ENCODE data around the gene STRIT1.
A peak's percentile ranks its signal among the peaks of the same experiment; 100 is the strongest.

Gene STRIT1

DNA sequence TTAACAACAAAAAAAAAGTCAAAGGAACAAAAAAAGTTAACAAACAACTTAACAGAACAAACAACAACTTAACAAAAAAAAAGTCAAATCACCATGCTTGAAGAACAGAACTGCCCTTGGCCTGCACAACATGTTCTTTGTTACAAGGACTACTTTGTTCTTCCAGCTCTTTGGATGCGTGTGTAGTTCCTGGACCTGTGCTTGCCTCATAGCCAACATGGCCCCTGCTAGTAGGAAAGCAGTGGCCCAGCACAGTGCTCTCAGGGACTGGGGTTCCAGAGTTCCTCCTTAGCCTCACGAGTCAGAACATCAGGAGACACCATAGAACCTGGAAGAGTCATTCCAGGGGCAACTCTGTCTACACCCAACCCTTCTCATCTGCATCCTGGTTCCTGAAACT is 10.9 kb upstream of the STRIT1 start:
- DNase-seq (ENCODE audit: low read depth) = no peak
- no peak overlapping the region for H3K4me3 ChIP-seq (ENCODE audit: low read depth, low read length)
- TF ChIP-seq, protein P1, sequence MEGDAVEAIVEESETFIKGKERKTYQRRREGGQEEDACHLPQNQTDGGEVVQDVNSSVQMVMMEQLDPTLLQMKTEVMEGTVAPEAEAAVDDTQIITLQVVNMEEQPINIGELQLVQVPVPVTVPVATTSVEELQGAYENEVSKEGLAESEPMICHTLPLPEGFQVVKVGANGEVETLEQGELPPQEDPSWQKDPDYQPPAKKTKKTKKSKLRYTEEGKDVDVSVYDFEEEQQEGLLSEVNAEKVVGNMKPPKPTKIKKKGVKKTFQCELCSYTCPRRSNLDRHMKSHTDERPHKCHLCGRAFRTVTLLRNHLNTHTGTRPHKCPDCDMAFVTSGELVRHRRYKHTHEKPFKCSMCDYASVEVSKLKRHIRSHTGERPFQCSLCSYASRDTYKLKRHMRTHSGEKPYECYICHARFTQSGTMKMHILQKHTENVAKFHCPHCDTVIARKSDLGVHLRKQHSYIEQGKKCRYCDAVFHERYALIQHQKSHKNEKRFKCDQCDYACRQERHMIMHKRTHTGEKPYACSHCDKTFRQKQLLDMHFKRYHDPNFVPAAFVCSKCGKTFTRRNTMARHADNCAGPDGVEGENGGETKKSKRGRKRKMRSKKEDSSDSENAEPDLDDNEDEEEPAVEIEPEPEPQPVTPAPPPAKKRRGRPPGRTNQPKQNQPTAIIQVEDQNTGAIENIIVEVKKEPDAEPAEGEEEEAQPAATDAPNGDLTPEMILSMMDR (IDR thresholded peaks at IDR 0.05; ENCODE audit: control insufficient read depth, extremely low read depth, insufficient read depth) = no peak

DNA sequence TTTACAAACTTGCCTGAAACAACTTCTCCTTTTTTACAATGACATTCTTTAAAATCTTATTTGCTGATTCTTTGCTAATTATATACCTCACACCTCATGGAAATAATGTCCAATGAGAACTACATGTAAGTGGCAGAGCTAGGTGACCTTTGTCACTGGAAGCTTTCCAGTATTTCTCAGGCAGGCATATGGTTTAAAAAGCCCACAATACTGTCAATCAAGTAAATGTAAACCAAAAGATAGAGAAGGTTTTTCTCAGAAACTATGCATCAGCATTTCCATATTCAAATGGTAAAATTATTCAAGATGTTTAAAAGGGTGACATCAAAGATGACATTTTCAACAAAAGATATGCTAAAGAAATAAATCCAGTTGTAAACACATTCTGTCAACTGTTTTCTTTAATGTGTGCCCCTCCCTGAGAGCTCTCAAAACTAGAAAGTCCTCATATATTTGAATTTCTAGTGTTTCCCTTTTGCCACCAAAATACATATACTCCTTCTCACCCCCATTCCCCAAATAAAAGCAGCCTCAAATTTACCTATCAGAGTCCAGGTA is 10.1 kb upstream of the STRIT1 start:
- TF ChIP-seq, protein P1 (IDR thresholded peaks at IDR 0.05; ENCODE audit: control insufficient read depth, extremely low read depth, insufficient read depth) = no peak
- no peak for DNase-seq (ENCODE audit: low read depth)

DNA sequence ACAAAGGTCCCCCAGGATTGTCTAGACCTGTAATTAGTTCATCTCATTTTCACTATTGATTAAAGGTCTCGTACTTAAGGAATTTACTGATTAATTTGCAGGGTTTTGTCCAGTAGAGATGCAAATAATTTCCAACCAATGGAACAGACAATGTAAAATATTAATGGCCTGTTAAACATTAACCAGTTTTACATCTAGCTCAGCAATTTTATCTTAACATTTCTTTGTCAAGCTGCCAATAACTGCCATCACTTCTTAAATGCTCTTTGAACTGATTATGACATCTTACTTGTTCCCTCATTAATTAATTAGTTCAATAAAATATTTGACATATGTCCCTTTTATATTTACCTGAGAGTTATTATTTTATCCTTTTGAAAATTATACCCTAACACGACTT is 9.4 kb upstream of the STRIT1 start:
- peak; percentile 53 for DNase-seq (ENCODE audit: low read depth)
- TF ChIP-seq, protein P1 (IDR thresholded peaks at IDR 0.05; ENCODE audit: control insufficient read depth, extremely low read depth, insufficient read depth) = no peak
- H3K4me3 ChIP-seq (ENCODE audit: low read depth, low read length) = no peak overlapping the region

More for the DNA sequence above, 10.1 kb upstream of the STRIT1 start:
- no peak overlapping the region for H3K4me3 ChIP-seq (ENCODE audit: low read depth, low read length)

DNA sequence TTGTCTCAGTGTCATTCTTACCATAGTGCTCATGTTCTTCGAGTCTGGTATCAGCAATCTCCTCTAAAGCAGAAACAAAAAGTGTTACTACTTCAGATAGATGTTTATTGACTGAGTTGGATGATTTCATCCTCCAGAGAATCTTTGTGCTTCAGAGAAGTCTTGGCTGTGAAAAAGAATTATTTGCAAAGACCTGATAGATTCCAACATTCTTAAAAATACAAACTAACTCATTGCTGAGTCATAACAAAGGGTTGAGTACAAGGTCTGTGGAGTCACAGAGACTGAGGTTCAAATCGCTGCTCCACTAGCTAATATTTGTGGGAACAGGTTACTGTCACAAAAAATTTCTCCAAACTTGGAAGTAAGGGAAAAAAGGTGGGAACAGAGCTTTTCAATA is 9.0 kb upstream of the STRIT1 start:
- no peak overlapping the region for H3K4me3 ChIP-seq (ENCODE audit: low read depth, low read length)
- TF ChIP-seq, protein P1 (IDR thresholded peaks at IDR 0.05; ENCODE audit: control insufficient read depth, extremely low read depth, insufficient read depth) = no peak
- DNase-seq (ENCODE audit: low read depth) = no peak

DNA sequence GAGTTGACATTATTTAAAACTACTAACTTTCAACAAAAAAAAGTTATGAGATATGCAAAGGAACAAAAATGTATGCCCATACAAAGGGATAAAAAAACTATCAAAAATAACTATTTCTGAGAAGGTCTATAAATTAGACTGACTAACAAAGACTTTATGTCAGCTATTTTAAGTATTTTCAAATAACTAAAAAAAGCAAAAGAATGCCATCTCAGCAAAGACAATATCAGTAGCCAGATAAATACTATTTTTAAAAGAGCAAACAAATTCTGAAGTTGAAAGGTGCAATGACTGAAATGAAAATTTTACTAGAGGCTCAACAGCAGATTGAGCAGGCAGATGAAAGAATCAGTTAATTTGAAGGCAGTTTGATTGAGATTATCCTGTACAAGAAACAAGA is 3.6 kb upstream of the STRIT1 start:
- TF ChIP-seq, protein P1 (IDR thresholded peaks at IDR 0.05; ENCODE audit: control insufficient read depth, extremely low read depth, insufficient read depth) = no peak
- no peak overlapping the region for H3K4me3 ChIP-seq (ENCODE audit: low read depth, low read length)
- no peak for DNase-seq (ENCODE audit: low read depth)

DNA sequence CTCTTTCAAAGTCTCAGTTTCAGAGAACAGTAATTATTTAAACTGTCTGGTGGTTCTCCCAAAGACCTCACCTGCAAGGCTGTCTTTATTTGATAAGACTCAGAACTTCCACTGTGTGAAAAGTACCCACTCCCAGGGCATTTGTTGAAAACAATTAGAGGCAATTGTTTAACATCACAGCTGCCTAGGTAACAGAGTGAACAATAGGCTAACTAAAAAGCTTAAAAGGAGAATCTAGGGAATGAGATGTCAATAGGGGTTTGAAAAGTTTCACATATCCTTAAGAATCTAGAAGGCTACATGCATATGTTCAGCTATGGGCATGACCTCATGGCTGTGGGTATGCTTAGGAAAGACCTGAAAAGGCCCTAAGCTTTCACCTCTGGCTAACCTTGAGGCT is 2.9 kb upstream of the STRIT1 start:
- TF ChIP-seq, protein P1 (IDR thresholded peaks at IDR 0.05; ENCODE audit: control insufficient read depth, extremely low read depth, insufficient read depth) = no peak
- no peak overlapping the region for H3K4me3 ChIP-seq (ENCODE audit: low read depth, low read length)
- no peak for DNase-seq (ENCODE audit: low read depth)

DNA sequence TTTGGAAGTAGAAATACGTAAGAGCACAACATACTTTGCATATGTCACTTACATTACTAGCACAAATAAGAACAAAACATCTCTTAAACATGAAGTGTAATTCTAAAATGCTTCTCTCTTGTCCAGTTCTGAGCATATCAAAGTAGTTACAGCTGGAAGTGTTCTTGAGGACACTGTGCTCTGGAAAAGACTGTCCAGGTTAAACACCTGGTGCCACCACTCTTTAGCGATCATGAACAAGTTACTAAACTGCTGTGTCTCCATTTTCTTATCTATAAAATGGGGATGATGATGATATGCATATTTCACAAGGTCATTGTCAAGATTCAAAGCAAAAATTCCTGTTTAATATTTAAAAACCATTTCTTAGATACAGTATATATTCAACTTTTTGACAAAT is 790 bp downstream of the STRIT1 start:
- H3K4me3 ChIP-seq (ENCODE audit: low read depth, low read length) = no peak overlapping the region
- TF ChIP-seq, protein P1 (IDR thresholded peaks at IDR 0.05; ENCODE audit: control insufficient read depth, extremely low read depth, insufficient read depth) = no peak
- DNase-seq (ENCODE audit: low read depth) = no peak

All from LNCaP clone FGC (cell line).